NB4 (cell line): ENCODE results near the gene DISP1.

ENCODE experiments used
- CTCF ChIP-seq: IDR thresholded peaks from one replicate; pipeline ENCODE4 v1.5.1; 2012; ENCODE audit warnings: low read depth, low read length
- MAX ChIP-seq: IDR thresholded peaks from 2 replicates; pipeline ENCODE4 v1.6.1; 2011; ENCODE audit warnings: low read depth, low read length
- POLR2A ChIP-seq: IDR thresholded peaks from 2 replicates; pipeline ENCODE4 v1.6.1; 2011; ENCODE audit warnings: mild to moderate bottlenecking; ENCODE audit not compliant: insufficient read length; ENCODE audit errors: extremely low read depth

GRCh38 chr1:222843469-222844410, 28.9 kb downstream of the DISP1 start:
- TF ChIP-seq MAX, result no peak
- no peak for TF ChIP-seq POLR2A
- no peak for TF ChIP-seq CTCF
